ENCODE results near the gene EIF2B4. TPM values are rescaled to one million over a fixed set of nuclear protein-coding genes. Genes with fewer than 3 reads are reported as not detected.
A peak's percentile ranks its signal among the peaks of the same experiment; 100 is the strongest.

EIF2B4 gene
- total and polyA plus RNA-seq, 2 of the 13 experiments (the other 11 are each of a cell fraction or from before 2014, with no cell fraction given): 91.5 to 96.4 TPM

DNA sequence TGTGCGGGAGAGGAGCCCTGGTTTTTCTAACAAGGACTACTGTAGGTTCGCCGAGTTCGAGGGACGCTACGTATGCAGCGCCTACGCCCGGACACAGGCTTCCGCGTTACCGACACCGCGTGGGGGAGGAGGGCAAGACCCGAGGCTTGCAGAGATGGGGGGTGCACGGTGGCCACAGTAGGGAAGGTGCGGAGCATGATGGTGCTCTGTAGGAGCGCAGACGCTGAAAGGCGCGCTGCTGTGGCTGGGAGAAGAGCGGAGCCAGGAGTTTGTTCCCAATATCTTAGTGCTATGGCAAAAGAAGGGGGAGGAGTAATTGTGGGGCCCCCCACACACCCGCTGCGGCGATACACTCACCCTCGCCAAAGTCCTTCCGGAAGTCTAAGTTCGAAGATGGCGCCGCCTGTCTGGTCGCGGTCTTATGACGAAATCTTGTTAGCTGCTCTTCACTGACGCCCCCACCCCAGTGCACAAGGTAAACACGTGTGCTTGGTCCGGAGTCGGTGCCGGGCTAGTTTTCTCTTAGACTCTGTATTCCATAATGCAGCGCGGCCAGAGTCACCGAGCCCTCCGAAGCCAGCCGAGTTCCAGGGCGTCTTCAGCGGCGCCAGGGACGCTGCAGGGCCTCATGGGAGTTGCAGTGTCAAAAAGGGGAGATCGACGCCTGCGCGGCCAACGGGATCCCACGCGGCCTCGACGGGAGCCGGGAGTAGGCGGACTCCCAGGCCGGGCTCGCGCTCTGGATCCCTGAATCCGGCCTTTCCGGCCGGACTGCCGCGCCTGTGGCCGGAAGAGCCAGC is 13.6 kb downstream of the EIF2B4 start, which contains the start of gene GTF3C2 (continued):
- TF ChIP-seq, protein P1, sequence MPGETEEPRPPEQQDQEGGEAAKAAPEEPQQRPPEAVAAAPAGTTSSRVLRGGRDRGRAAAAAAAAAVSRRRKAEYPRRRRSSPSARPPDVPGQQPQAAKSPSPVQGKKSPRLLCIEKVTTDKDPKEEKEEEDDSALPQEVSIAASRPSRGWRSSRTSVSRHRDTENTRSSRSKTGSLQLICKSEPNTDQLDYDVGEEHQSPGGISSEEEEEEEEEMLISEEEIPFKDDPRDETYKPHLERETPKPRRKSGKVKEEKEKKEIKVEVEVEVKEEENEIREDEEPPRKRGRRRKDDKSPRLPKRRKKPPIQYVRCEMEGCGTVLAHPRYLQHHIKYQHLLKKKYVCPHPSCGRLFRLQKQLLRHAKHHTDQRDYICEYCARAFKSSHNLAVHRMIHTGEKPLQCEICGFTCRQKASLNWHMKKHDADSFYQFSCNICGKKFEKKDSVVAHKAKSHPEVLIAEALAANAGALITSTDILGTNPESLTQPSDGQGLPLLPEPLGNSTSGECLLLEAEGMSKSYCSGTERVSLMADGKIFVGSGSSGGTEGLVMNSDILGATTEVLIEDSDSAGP (CRISPR knock-in tag; IDR thresholded peaks at IDR 0.05; ENCODE audit: borderline replicate concordance): peak; percentile 85
- peak; percentile 83 for TF ChIP-seq IKZF4 (CRISPR knock-in tag; IDR thresholded peaks at IDR 0.05; ENCODE audit: borderline replicate concordance, low read depth, not compliant biosample characterization)
- TF ChIP-seq, protein P2, sequence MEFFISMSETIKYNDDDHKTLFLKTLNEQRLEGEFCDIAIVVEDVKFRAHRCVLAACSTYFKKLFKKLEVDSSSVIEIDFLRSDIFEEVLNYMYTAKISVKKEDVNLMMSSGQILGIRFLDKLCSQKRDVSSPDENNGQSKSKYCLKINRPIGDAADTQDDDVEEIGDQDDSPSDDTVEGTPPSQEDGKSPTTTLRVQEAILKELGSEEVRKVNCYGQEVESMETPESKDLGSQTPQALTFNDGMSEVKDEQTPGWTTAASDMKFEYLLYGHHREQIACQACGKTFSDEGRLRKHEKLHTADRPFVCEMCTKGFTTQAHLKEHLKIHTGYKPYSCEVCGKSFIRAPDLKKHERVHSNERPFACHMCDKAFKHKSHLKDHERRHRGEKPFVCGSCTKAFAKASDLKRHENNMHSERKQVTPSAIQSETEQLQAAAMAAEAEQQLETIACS (CRISPR knock-in tag; IDR thresholded peaks at IDR 0.05): peak; percentile 70; the same call in 1 of the 2 replicates
- TF ChIP-seq PLRG1 (conservative IDR thresholded peaks at IDR 0.05): no peak
- TF ChIP-seq HOXA7 (CRISPR knock-in tag; IDR thresholded peaks at IDR 0.05): no peak
- peak; percentile 96 for TF ChIP-seq FOXK2 (IDR thresholded peaks at IDR 0.05)
- no peak for TF ChIP-seq TOE1 (CRISPR knock-in tag; IDR thresholded peaks at IDR 0.05)
- peak; percentile 96 for TF ChIP-seq RNF2 (conservative IDR thresholded peaks at IDR 0.05; ENCODE audit: low read depth)
- TF ChIP-seq, protein P3, sequence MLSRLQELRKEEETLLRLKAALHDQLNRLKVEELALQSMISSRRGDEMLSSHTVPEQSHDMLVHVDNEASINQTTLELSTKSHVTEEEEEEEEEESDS (CRISPR knock-in tag; IDR thresholded peaks at IDR 0.05; ENCODE audit: borderline replicate concordance): peak; percentile 79; the same call in 1 of the 2 replicates
- peak; percentile 57; the same call in 1 of the 2 replicates for TF ChIP-seq HNF4G (IDR thresholded peaks at IDR 0.05; ENCODE audit: borderline replicate concordance, low read depth, low read length)
- peak; percentile 62 for TF ChIP-seq HNF4G (CRISPR knock-in tag; IDR thresholded peaks at IDR 0.05; ENCODE audit: borderline replicate concordance, low read depth)
- peak; percentile 100 for TF ChIP-seq CREM (IDR thresholded peaks at IDR 0.05)
- TF ChIP-seq CREM (CRISPR knock-in tag; IDR thresholded peaks at IDR 0.05): peak; percentile 77
- peak; percentile 24; the same call in 1 of the 2 replicates for TF ChIP-seq FOXA1 (IDR thresholded peaks at IDR 0.05)
- TF ChIP-seq FOXA1 (CRISPR knock-in tag; IDR thresholded peaks at IDR 0.05): peak; percentile 95
- peak; percentile 19; the same call in 1 of the 2 replicates for TF ChIP-seq ZNF557 (CRISPR knock-in tag; IDR thresholded peaks at IDR 0.05)
- TF ChIP-seq, protein P4, sequence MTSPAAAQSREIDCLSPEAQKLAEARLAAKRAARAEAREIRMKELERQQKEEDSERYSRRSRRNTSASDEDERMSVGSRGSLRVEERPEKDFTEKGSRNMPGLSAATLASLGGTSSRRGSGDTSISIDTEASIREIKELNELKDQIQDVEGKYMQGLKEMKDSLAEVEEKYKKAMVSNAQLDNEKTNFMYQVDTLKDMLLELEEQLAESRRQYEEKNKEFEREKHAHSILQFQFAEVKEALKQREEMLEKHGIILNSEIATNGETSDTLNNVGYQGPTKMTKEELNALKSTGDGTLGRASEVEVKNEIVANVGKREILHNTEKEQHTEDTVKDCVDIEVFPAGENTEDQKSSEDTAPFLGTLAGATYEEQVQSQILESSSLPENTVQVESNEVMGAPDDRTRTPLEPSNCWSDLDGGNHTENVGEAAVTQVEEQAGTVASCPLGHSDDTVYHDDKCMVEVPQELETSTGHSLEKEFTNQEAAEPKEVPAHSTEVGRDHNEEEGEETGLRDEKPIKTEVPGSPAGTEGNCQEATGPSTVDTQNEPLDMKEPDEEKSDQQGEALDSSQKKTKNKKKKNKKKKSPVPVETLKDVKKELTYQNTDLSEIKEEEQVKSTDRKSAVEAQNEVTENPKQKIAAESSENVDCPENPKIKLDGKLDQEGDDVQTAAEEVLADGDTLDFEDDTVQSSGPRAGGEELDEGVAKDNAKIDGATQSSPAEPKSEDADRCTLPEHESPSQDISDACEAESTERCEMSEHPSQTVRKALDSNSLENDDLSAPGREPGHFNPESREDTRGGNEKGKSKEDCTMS (CRISPR knock-in tag; conservative IDR thresholded peaks at IDR 0.05): 0 out of 2 replicates have a peak, but pooled peaks have one; percentile 39
- TF ChIP-seq TOPORS (CRISPR knock-in tag; IDR thresholded peaks at IDR 0.05): no peak
- TF ChIP-seq ZNF879 (CRISPR knock-in tag; IDR thresholded peaks at IDR 0.05): peak; percentile 69
- TF ChIP-seq, protein P5, sequence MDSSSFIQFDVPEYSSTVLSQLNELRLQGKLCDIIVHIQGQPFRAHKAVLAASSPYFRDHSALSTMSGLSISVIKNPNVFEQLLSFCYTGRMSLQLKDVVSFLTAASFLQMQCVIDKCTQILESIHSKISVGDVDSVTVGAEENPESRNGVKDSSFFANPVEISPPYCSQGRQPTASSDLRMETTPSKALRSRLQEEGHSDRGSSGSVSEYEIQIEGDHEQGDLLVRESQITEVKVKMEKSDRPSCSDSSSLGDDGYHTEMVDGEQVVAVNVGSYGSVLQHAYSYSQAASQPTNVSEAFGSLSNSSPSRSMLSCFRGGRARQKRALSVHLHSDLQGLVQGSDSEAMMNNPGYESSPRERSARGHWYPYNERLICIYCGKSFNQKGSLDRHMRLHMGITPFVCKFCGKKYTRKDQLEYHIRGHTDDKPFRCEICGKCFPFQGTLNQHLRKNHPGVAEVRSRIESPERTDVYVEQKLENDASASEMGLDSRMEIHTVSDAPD (CRISPR knock-in tag; IDR thresholded peaks at IDR 0.05): no peak; the same call in none of the 2 replicates
- TF ChIP-seq ZNF292 (CRISPR knock-in tag; IDR thresholded peaks at IDR 0.05; ENCODE audit: borderline replicate concordance, low read depth): no peak; the same call in 1 of the 2 replicates
